K562 (cell line): ENCODE measurements around the gene KRT77.

Experiments used
- MAFF ChIP-seq: IDR thresholded peaks from 2 replicates; pipeline ENCODE4 v1.6.1; 2012; ENCODE audit warnings: low read length, improper control_type of control experiment
- POLR2A ChIP-seq: fragments of 450-650 bp; conservative IDR thresholded peaks from 2 replicates; pipeline ENCODE4 v1.6.1; 2016
- POLR2G ChIP-seq: fragments of 200-400 bp; formaldehyde crosslinking; IDR thresholded peaks from 2 replicates; pipeline ENCODE4 v1.6.1; 2017; ENCODE audit warnings: low read depth, mild to moderate bottlenecking, antibody characterized with exemption, low read length, moderate library complexity
- RAD21 ChIP-seq, 2 experiments: fragments of 250-450 bp in 1 of 2; fragments of 450-650 bp in 1 of 2; sonication (Bioruptor Pico) in 1 of 2; formaldehyde crosslinking in 1 of 2; IDR thresholded peaks in 1 of 2; conservative IDR thresholded peaks in 1 of 2; 2 replicates each; pipeline versions ENCODE4 v1.4.0 to v1.8.0; 2020 to 2022; ENCODE audit warnings: mild to moderate bottlenecking in 2 of 2, moderate library complexity in 1 of 2
- TAF1 ChIP-seq: IDR thresholded peaks from 2 replicates; pipeline ENCODE4 v1.6.1; 2011; ENCODE audit warnings: mild to moderate bottlenecking, low read length, moderate library complexity; ENCODE audit not compliant: insufficient read depth, control insufficient read depth, severe bottlenecking; ENCODE audit errors: extremely low read depth
- TEAD4 ChIP-seq, 2 experiments: sonication (generic) in 1 of 2; formaldehyde crosslinking in 1 of 2; IDR thresholded peaks; 2 replicates each; pipeline versions ENCODE4 v1.6.1 to v1.8.0; 2012 to 2022; ENCODE audit warnings: borderline replicate concordance in 1 of 2, inconsistent platforms in 1 of 2, low read length in 1 of 2, mild to moderate bottlenecking in 1 of 2, missing genetic modification reagents in 1 of 2
- ZBTB7A ChIP-seq: IDR thresholded peaks from 2 replicates; pipeline ENCODE4 v1.6.1; 2011; ENCODE audit warnings: low read depth, mild to moderate bottlenecking, low read length, moderate library complexity, borderline replicate concordance; ENCODE audit not compliant: control insufficient read depth
- ZNF280B ChIP-seq: fragments of 250-450 bp; sonication (Bioruptor Pico); IDR thresholded peaks from 2 replicates; pipeline ENCODE4 v1.5.1; 2021; ENCODE audit warnings: mild to moderate bottlenecking
- ZNF311 ChIP-seq: fragments of 250-450 bp; sonication (Bioruptor Pico); IDR thresholded peaks from 2 replicates; pipeline ENCODE4 v1.4.0; 2020; ENCODE audit warnings: mild to moderate bottlenecking, moderate library complexity
- TF ChIP-seq, protein P1 (sequence below): fragments of 450-650 bp; IDR thresholded peaks from 2 replicates; pipeline ENCODE4 v1.6.1; 2016; ENCODE audit warnings: mild to moderate bottlenecking, moderate library complexity
- TF ChIP-seq, protein P2 (sequence below), 3 experiments: fragments of 200-800 bp in 1 of 3; fragments of 250-450 bp in 1 of 3; fragments of 450-650 bp in 1 of 3; sonication (Bioruptor Pico) in 1 of 3; sonication (Bioruptor generic) in 1 of 3; formaldehyde crosslinking in 1 of 3; IDR thresholded peaks; 2 replicates each; pipeline versions ENCODE4 v1.6.1 to v1.8.0; 2016 to 2022; ENCODE audit warnings: mild to moderate bottlenecking in 2 of 3, missing genetic modification characterization in 2 of 3, missing compliant biosample characterization in 1 of 3, moderate library complexity in 1 of 3

GRCh38 chr12:52655251-52655650, 48.1 kb downstream of the KRT77 start:
- TF ChIP-seq TEAD4 (IDR thresholded peaks at IDR 0.05; ENCODE audit: low read length), result no peak
- no peak for TF ChIP-seq TEAD4 (CRISPR knock-in tag; IDR thresholded peaks at IDR 0.05; ENCODE audit: borderline replicate concordance)
- no peak for TF ChIP-seq MAFF
- TF ChIP-seq, protein P1, sequence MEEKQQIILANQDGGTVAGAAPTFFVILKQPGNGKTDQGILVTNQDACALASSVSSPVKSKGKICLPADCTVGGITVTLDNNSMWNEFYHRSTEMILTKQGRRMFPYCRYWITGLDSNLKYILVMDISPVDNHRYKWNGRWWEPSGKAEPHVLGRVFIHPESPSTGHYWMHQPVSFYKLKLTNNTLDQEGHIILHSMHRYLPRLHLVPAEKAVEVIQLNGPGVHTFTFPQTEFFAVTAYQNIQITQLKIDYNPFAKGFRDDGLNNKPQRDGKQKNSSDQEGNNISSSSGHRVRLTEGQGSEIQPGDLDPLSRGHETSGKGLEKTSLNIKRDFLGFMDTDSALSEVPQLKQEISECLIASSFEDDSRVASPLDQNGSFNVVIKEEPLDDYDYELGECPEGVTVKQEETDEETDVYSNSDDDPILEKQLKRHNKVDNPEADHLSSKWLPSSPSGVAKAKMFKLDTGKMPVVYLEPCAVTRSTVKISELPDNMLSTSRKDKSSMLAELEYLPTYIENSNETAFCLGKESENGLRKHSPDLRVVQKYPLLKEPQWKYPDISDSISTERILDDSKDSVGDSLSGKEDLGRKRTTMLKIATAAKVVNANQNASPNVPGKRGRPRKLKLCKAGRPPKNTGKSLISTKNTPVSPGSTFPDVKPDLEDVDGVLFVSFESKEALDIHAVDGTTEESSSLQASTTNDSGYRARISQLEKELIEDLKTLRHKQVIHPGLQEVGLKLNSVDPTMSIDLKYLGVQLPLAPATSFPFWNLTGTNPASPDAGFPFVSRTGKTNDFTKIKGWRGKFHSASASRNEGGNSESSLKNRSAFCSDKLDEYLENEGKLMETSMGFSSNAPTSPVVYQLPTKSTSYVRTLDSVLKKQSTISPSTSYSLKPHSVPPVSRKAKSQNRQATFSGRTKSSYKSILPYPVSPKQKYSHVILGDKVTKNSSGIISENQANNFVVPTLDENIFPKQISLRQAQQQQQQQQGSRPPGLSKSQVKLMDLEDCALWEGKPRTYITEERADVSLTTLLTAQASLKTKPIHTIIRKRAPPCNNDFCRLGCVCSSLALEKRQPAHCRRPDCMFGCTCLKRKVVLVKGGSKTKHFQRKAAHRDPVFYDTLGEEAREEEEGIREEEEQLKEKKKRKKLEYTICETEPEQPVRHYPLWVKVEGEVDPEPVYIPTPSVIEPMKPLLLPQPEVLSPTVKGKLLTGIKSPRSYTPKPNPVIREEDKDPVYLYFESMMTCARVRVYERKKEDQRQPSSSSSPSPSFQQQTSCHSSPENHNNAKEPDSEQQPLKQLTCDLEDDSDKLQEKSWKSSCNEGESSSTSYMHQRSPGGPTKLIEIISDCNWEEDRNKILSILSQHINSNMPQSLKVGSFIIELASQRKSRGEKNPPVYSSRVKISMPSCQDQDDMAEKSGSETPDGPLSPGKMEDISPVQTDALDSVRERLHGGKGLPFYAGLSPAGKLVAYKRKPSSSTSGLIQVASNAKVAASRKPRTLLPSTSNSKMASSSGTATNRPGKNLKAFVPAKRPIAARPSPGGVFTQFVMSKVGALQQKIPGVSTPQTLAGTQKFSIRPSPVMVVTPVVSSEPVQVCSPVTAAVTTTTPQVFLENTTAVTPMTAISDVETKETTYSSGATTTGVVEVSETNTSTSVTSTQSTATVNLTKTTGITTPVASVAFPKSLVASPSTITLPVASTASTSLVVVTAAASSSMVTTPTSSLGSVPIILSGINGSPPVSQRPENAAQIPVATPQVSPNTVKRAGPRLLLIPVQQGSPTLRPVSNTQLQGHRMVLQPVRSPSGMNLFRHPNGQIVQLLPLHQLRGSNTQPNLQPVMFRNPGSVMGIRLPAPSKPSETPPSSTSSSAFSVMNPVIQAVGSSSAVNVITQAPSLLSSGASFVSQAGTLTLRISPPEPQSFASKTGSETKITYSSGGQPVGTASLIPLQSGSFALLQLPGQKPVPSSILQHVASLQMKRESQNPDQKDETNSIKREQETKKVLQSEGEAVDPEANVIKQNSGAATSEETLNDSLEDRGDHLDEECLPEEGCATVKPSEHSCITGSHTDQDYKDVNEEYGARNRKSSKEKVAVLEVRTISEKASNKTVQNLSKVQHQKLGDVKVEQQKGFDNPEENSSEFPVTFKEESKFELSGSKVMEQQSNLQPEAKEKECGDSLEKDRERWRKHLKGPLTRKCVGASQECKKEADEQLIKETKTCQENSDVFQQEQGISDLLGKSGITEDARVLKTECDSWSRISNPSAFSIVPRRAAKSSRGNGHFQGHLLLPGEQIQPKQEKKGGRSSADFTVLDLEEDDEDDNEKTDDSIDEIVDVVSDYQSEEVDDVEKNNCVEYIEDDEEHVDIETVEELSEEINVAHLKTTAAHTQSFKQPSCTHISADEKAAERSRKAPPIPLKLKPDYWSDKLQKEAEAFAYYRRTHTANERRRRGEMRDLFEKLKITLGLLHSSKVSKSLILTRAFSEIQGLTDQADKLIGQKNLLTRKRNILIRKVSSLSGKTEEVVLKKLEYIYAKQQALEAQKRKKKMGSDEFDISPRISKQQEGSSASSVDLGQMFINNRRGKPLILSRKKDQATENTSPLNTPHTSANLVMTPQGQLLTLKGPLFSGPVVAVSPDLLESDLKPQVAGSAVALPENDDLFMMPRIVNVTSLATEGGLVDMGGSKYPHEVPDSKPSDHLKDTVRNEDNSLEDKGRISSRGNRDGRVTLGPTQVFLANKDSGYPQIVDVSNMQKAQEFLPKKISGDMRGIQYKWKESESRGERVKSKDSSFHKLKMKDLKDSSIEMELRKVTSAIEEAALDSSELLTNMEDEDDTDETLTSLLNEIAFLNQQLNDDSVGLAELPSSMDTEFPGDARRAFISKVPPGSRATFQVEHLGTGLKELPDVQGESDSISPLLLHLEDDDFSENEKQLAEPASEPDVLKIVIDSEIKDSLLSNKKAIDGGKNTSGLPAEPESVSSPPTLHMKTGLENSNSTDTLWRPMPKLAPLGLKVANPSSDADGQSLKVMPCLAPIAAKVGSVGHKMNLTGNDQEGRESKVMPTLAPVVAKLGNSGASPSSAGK, result no peak
- TF ChIP-seq ZBTB7A, result no peak
- no peak for TF ChIP-seq POLR2A
- TF ChIP-seq, protein P2, sequence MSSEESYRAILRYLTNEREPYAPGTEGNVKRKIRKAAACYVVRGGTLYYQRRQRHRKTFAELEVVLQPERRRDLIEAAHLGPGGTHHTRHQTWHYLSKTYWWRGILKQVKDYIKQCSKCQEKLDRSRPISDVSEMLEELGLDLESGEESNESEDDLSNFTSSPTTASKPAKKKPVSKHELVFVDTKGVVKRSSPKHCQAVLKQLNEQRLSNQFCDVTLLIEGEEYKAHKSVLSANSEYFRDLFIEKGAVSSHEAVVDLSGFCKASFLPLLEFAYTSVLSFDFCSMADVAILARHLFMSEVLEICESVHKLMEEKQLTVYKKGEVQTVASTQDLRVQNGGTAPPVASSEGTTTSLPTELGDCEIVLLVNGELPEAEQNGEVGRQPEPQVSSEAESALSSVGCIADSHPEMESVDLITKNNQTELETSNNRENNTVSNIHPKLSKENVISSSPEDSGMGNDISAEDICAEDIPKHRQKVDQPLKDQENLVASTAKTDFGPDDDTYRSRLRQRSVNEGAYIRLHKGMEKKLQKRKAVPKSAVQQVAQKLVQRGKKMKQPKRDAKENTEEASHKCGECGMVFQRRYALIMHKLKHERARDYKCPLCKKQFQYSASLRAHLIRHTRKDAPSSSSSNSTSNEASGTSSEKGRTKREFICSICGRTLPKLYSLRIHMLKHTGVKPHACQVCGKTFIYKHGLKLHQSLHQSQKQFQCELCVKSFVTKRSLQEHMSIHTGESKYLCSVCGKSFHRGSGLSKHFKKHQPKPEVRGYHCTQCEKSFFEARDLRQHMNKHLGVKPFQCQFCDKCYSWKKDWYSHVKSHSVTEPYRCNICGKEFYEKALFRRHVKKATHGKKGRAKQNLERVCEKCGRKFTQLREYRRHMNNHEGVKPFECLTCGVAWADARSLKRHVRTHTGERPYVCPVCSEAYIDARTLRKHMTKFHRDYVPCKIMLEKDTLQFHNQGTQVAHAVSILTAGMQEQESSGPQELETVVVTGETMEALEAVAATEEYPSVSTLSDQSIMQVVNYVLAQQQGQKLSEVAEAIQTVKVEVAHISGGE (CRISPR knock-in tag; IDR thresholded peaks at IDR 0.05), result no peak
- TF ChIP-seq ZNF280B (CRISPR knock-in tag), result no peak
- TF ChIP-seq TAF1, result no peak
- no peak for TF ChIP-seq POLR2G
- TF ChIP-seq ZNF311 (CRISPR knock-in tag), result no peak
- TF ChIP-seq RAD21 (CRISPR knock-in tag; conservative IDR thresholded peaks at IDR 0.05 in 1 of 2, IDR thresholded peaks at IDR 0.05 in 1 of 2), result no peak
